ENCODE results near the gene IQCE.

GRCh38 chr7:2559283-2559950 is 638 bp downstream of the IQCE start:
- TF ChIP-seq, protein P1, sequence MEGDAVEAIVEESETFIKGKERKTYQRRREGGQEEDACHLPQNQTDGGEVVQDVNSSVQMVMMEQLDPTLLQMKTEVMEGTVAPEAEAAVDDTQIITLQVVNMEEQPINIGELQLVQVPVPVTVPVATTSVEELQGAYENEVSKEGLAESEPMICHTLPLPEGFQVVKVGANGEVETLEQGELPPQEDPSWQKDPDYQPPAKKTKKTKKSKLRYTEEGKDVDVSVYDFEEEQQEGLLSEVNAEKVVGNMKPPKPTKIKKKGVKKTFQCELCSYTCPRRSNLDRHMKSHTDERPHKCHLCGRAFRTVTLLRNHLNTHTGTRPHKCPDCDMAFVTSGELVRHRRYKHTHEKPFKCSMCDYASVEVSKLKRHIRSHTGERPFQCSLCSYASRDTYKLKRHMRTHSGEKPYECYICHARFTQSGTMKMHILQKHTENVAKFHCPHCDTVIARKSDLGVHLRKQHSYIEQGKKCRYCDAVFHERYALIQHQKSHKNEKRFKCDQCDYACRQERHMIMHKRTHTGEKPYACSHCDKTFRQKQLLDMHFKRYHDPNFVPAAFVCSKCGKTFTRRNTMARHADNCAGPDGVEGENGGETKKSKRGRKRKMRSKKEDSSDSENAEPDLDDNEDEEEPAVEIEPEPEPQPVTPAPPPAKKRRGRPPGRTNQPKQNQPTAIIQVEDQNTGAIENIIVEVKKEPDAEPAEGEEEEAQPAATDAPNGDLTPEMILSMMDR (IDR thresholded peaks at IDR 0.05) = no peak
- no peak for TF ChIP-seq POLR2A (IDR thresholded peaks at IDR 0.05)
